ENCODE data around the gene FABP1. TPM values are rescaled to one million over a fixed set of nuclear protein-coding genes. Genes with fewer than 3 reads are reported as not detected.

FABP1 gene
- total and polyA plus RNA-seq, 2 donors (not counting 1 experiment from before 2014, with no cell fraction given) = not detected

- H3K4me3 ChIP-seq (replicated peaks in 1 of 4; ENCODE audit: control extremely low read depth in 1 of 4, insufficient read depth in 1 of 4, low read depth in 3 of 4, low read length in 4 of 4) = no peak overlapping the region
- no peaks in the 10 kb centered on the region for H3K4me1 ChIP-seq (ENCODE audit: control insufficient read depth, extremely low read depth, insufficient read depth, low read length)
- H3K27ac ChIP-seq (ENCODE audit: insufficient read depth, low read length) = no peak overlapping the region
Measured at GRCh38 chr2:88159481-88159880, 31.6 kb upstream of the FABP1 start.

GRCh38 chr2:88148929-88149438, 21.1 kb upstream of the FABP1 start:
- TF ChIP-seq CTCF (conservative IDR thresholded peaks at IDR 0.05 in 1 of 2, IDR thresholded peaks at IDR 0.05 in 1 of 2; ENCODE audit: low read depth in 1 of 2, low read length in 2 of 2) (no peak), EZH2 (IDR thresholded peaks at IDR 0.05; ENCODE audit: low read length, missing control alignments) (no peak)
- no peaks in the 10 kb centered on the region for H3K4me1 ChIP-seq (ENCODE audit: control insufficient read depth, extremely low read depth, insufficient read depth, low read length)
- H3K27ac ChIP-seq (ENCODE audit: insufficient read depth, low read length) = no peak overlapping the region
- no peak overlapping the region for H3K4me3 ChIP-seq (replicated peaks in 1 of 4; ENCODE audit: control extremely low read depth in 1 of 4, insufficient read depth in 1 of 4, low read depth in 3 of 4, low read length in 4 of 4)
- no peaks in the 10 kb centered on the region for H3K36me3 ChIP-seq (ENCODE audit: control insufficient read depth, insufficient read depth, low read length)
- no peaks in the 10 kb centered on the region for H4K20me1 ChIP-seq (ENCODE audit: control insufficient read depth, extremely low read depth, insufficient read depth, low read length)
- H2AFZ ChIP-seq (ENCODE audit: low read length) = no peak overlapping the region
- no peak overlapping the region for H3K9ac ChIP-seq (ENCODE audit: insufficient read depth, low read length)
- no peaks in the 10 kb centered on the region for H3K79me2 ChIP-seq (ENCODE audit: control insufficient read depth, insufficient read depth, low read length)
- H3K4me2 ChIP-seq (ENCODE audit: extremely low read depth, insufficient read depth, low read length) = no peak overlapping the region
- DNase-seq (ENCODE audit: low read depth in 2 of 2) = no peak
- no peaks in the 10 kb centered on the region for H3K9me3 ChIP-seq (ENCODE audit: control insufficient read depth, insufficient read depth, low read depth, low read length)
- no peaks in the 10 kb centered on the region for H3K27me3 ChIP-seq (ENCODE audit: control insufficient read depth, insufficient read depth, low read length)

More at GRCh38 chr2:88159481-88159880, 31.6 kb upstream of the FABP1 start:
- H2AFZ ChIP-seq (ENCODE audit: low read length) = no peak overlapping the region
- H3K9ac ChIP-seq (ENCODE audit: insufficient read depth, low read length) = no peak overlapping the region
- no peaks in the 10 kb centered on the region for H4K20me1 ChIP-seq (ENCODE audit: control insufficient read depth, extremely low read depth, insufficient read depth, low read length)
- TF ChIP-seq EZH2 (IDR thresholded peaks at IDR 0.05; ENCODE audit: low read length, missing control alignments) (no peak), CTCF (conservative IDR thresholded peaks at IDR 0.05 in 1 of 2, IDR thresholded peaks at IDR 0.05 in 1 of 2; ENCODE audit: low read depth in 1 of 2, low read length in 2 of 2) (no peak)
- no peaks in the 10 kb centered on the region for H3K9me3 ChIP-seq (ENCODE audit: control insufficient read depth, insufficient read depth, low read depth, low read length)
- H3K36me3 ChIP-seq (ENCODE audit: control insufficient read depth, insufficient read depth, low read length) = no peaks in the 10 kb centered on the region
- no peaks in the 10 kb centered on the region for H3K79me2 ChIP-seq (ENCODE audit: control insufficient read depth, insufficient read depth, low read length)
- H3K27me3 ChIP-seq (ENCODE audit: control insufficient read depth, insufficient read depth, low read length) = no peaks in the 10 kb centered on the region
- H3K4me2 ChIP-seq (ENCODE audit: extremely low read depth, insufficient read depth, low read length) = no peak overlapping the region
- no peak for DNase-seq (ENCODE audit: low read depth in 2 of 2)

GRCh38 chr2:88147145-88147544, 19.3 kb upstream of the FABP1 start:
- no peak for DNase-seq (ENCODE audit: low read depth in 2 of 2)
- Histone ChIP-seq H3K9ac (ENCODE audit: insufficient read depth, low read length) (no peak overlapping the region), H3K79me2 (ENCODE audit: control insufficient read depth, insufficient read depth, low read length) (no peaks in the 10 kb centered on the region), H3K9me3 (ENCODE audit: control insufficient read depth, insufficient read depth, low read depth, low read length) (no peaks in the 10 kb centered on the region), H4K20me1 (ENCODE audit: control insufficient read depth, extremely low read depth, insufficient read depth, low read length) (no peaks in the 10 kb centered on the region), H3K4me2 (ENCODE audit: extremely low read depth, insufficient read depth, low read length) (no peak overlapping the region), H3K36me3 (ENCODE audit: control insufficient read depth, insufficient read depth, low read length) (no peaks in the 10 kb centered on the region), H3K27me3 (ENCODE audit: control insufficient read depth, insufficient read depth, low read length) (no peaks in the 10 kb centered on the region), H2AFZ (ENCODE audit: low read length) (no peak overlapping the region), H3K4me3 (replicated peaks in 1 of 4; ENCODE audit: control extremely low read depth in 1 of 4, insufficient read depth in 1 of 4, low read depth in 3 of 4, low read length in 4 of 4) (no peak overlapping the region), H3K27ac (ENCODE audit: insufficient read depth, low read length) (no peak overlapping the region), H3K4me1 (ENCODE audit: control insufficient read depth, extremely low read depth, insufficient read depth, low read length) (no peaks in the 10 kb centered on the region)
- TF ChIP-seq CTCF (conservative IDR thresholded peaks at IDR 0.05 in 1 of 2, IDR thresholded peaks at IDR 0.05 in 1 of 2; ENCODE audit: low read depth in 1 of 2, low read length in 2 of 2) (no peak), EZH2 (IDR thresholded peaks at IDR 0.05; ENCODE audit: low read length, missing control alignments) (no peak)

Data from fibroblast of lung (primary cell).